H1 (cell line): ENCODE data around the gene SELENOI. TPM values are rescaled to one million over a fixed set of nuclear protein-coding genes. Genes with fewer than 3 reads are reported as not detected.

ENCODE experiments used
- KDM4A ChIP-seq: IDR thresholded peaks from one replicate; pipeline ENCODE4 v1.7.1; 2012; ENCODE audit warnings: low read depth, mild to moderate bottlenecking, moderate library complexity, low read length, inconsistent platforms; ENCODE audit not compliant: severe bottlenecking
- POLR2AphosphoS5 ChIP-seq: IDR thresholded peaks from 2 replicates; pipeline ENCODE4 v1.6.1; 2011; ENCODE audit warnings: low read depth, low read length
- RXRA ChIP-seq: IDR thresholded peaks from 2 replicates; pipeline ENCODE4 v1.6.1; 2011; ENCODE audit warnings: low read depth, mild to moderate bottlenecking, low read length, moderate library complexity; ENCODE audit not compliant: insufficient read depth
- SIN3A ChIP-seq, 2 experiments: IDR thresholded peaks in 1 of 2; conservative IDR thresholded peaks in 1 of 2; 2 replicates each; pipeline ENCODE4 v1.6.1; 2011 to 2012; ENCODE audit warnings: low read length in 2 of 2, improper control_type of control experiment in 1 of 2, low read depth in 1 of 2, mild to moderate bottlenecking in 1 of 2
- TAF7 ChIP-seq: optimal IDR thresholded peaks from 2 replicates; pipeline ENCODE3; 2011; ENCODE audit warnings: low read depth, mild to moderate bottlenecking, inconsistent platforms, low read length, moderate library complexity, borderline replicate concordance
- polyA plus RNA-seq, 7 experiments: library from polyadenylated mRNA; depleted of rRNA in 3 of 7; stranded (reverse) in 5 of 7; unstranded in 2 of 7; fragments of >200 nt in 5 of 7; fragments of 200-250 nt in 2 of 7; gene quantifications; 1 replicate in 5 of 7; 2 replicates in 1 of 7; 4 replicates in 1 of 7; pipeline versions ENCODE4 v1.2.1 to v1.2.3, GENCODE V29; 2011 to 2013; ENCODE audit warnings: missing spikeins in 2 of 7, mixed read lengths in 2 of 7
- total RNA-seq: library from RNA; stranded (reverse); fragmentation: NEBNext Ultra II Directional; extraction: Animal tissue kit (Norgen Biotek cat#: 25700); gene quantifications from 2 replicates; pipeline ENCODE4 v1.2.1, GENCODE V29; 2021

The SELENOI gene
- total and polyA plus RNA-seq, 2 of the 8 experiments (the other 6 are each of a cell fraction or from before 2014, with no cell fraction given) = 15.9 to 63.8 TPM

DNA sequence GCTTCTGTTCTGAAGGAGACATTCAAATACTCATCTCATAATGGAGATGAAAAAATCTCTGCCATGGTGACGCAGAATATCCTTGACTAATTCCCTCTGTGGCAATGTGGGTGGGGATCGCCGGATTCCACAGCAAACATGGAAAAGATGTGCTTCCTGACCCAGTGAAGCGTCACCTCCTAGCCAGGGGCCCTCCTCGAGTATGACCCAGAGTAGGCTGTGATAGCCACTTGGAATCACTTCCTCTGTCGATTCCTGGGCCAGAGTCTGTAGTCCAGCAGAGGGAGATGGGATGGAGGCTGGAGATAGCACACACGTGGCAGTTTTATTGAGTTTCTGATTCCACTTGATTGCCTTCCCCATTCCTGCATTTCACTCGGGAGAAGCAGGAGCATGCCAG is 92.6 kb downstream of the SELENOI start (continued):
- no peak for TF ChIP-seq RXRA
- no peak for TF ChIP-seq KDM4A
- TF ChIP-seq TAF7 = no peak
- no peak for TF ChIP-seq SIN3A (conservative IDR thresholded peaks at IDR 0.05 in 1 of 2, IDR thresholded peaks at IDR 0.05 in 1 of 2; ENCODE audit: low read depth in 1 of 2, low read length in 2 of 2)
- TF ChIP-seq POLR2AphosphoS5 = no peak
